OCI-LY3 (cell line): Measurements from ENCODE around the gene PEX3.

Source experiments
- CTCF ChIP-seq: fragments of 200-600, 300-600 bp; sonication (generic); IDR thresholded peaks from 2 replicates; pipeline ENCODE4 v1.5.1; 2014; ENCODE audit warnings: antibody characterized with exemption, low read length, low read depth
- EZH2phosphoT487 ChIP-seq: fragments of 200-600 bp; shearing (Covaris generic); IDR thresholded peaks from 2 replicates; pipeline ENCODE4 v1.6.1; 2018; ENCODE audit warnings: antibody characterized with exemption, mixed run types, low read depth

- TF ChIP-seq CTCF (peak; percentile 58), EZH2phosphoT487 (no peak)
These were observed 89.1 kb downstream of the PEX3 start for GRCh38 chr6:143539734-143540133.
